Heart left ventricle (tissue), 13 donors: Measurements from ENCODE around the gene USP50.

Source experiments
- POLR2A ChIP-seq, 2 donors: fragments of 450-650 bp; IDR thresholded peaks; one replicate each; pipeline ENCODE4 v1.6.1; 2017; ENCODE audit warnings: antibody characterized with exemption in 2 of 2, mild to moderate bottlenecking in 2 of 2, moderate library complexity in 2 of 2
- TF ChIP-seq, protein P1 (sequence below), 12 donors: fragments of 200-600 bp; sonication (generic) in 4 of 12; IDR thresholded peaks; one replicate each; pipeline versions ENCODE4 v1.5.0 to v1.8.0; 2018 to 2022; ENCODE audit warnings: antibody characterized with exemption in 12 of 12, mild to moderate bottlenecking in 5 of 12
- donor health status: ischemic (EF 13 %, LVEDD 7.1; RV severe dilation, severe dysfunction).
- donor health status: DM: no; HTN: yes; CAD: no.
- donor health status: DM: no; HTN: no; CAD: no.
- donor health status: ischemic (EF 25% LVEDD 6.9; RV normal size, moderate dysfunction).
- donor health status: ischemic (EF 25% LVEDD 5.7; RV mildly dilated, moderate dysfunction).
- donor health status: ischemic (EF 35%, LVEDD 5.7; RV mildly dilated, moderate dysfunction).
- donor health status: nonischemic (EF 11% LVEDD 7.7; RV severe dilation, severe dysfunction).
- donor health status: DM: yes; HTN: yes; CAD: no.
- donor health status: PGD.
- donor health status: ischemic (EF 29% LVEDD 5.4; RV normal size, mild dysfunction).
- donor health status: nonischemic (EF 23%, LVEDD 6.1; RV moderate dilation, normal function).

DNA sequence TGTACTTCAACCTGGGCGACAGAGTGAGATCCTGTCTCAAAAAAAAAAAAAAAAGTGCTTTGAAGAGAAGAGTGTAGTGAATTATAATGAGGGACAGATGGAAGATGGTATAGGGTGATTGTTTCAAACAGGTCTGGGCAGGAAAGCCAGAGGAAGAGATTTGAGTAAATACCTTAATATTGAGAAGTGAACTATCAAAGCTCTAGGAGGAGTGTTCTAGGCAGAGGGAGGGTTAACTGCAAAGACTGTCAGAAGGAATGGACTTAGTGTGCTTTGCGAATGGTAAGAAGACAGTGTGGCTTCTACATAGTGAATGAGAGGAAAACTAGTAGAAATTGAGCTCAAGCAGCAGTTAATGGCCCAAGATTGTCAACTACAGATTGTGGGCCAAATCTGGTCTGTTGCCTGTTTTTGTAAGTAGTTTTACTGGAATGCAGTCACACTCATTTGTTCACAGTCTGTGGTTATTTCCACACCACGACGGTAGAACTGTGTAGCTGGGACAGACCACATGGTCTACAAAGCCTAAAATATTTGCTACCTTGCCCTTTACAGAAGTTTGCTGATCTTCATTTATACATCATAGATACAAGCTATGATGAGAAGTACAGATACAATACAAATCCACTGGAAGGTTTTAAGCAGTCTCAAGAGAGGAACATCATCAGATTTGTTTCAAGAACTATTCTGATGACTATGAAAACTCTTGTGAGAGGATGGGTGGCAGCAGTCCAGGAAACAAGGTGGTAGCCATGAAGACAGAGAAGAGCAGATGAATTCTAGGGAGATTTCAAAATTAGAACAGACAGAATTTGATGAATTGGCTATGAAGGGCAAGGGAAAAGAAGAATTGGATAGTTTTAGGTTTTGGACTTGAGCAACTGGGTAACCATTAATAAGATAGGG lies 16.5 kb upstream of the USP50 start:
- TF ChIP-seq, protein P1, sequence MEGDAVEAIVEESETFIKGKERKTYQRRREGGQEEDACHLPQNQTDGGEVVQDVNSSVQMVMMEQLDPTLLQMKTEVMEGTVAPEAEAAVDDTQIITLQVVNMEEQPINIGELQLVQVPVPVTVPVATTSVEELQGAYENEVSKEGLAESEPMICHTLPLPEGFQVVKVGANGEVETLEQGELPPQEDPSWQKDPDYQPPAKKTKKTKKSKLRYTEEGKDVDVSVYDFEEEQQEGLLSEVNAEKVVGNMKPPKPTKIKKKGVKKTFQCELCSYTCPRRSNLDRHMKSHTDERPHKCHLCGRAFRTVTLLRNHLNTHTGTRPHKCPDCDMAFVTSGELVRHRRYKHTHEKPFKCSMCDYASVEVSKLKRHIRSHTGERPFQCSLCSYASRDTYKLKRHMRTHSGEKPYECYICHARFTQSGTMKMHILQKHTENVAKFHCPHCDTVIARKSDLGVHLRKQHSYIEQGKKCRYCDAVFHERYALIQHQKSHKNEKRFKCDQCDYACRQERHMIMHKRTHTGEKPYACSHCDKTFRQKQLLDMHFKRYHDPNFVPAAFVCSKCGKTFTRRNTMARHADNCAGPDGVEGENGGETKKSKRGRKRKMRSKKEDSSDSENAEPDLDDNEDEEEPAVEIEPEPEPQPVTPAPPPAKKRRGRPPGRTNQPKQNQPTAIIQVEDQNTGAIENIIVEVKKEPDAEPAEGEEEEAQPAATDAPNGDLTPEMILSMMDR (IDR thresholded peaks at IDR 0.05), result no peak
- TF ChIP-seq POLR2A (IDR thresholded peaks at IDR 0.05), result no peak
